Bronchial epithelial cell (primary cell): ENCODE data around the gene CLEC19A. TPM values are rescaled to one million over a fixed set of nuclear protein-coding genes. Genes with fewer than 3 reads are reported as not detected.
"Not testable (repeated sequence)": the region's sequence is repeated elsewhere in the genome, so short reads cannot be mapped to it uniquely, and the experiment has no call there.

ENCODE experiments used
- DNase-seq: peaks from one replicate; pipeline ENCODE4 v3.0.0-alpha.2; 2010; ENCODE audit warnings: low read depth
- FAIRE-seq: peaks from 2 replicates; lab custom pipeline; 2011; peaks lifted over from hg19 to GRCh38; lab: Jason Lieb, UNC
- H3K27me3 ChIP-seq: 2 replicates; pipeline ENCODE4 v1.5.1; 2011; ENCODE audit warnings: low read length; ENCODE audit not compliant: control insufficient read depth, insufficient read depth
- H3K36me3 ChIP-seq: 2 replicates; pipeline ENCODE4 v1.5.1; 2011; ENCODE audit warnings: low read length; ENCODE audit not compliant: control insufficient read depth, insufficient read depth
- H3K4me3 ChIP-seq: 2 replicates; pipeline ENCODE4 v1.5.1; 2011; ENCODE audit warnings: mild to moderate bottlenecking, low read depth, low read length, control low read depth
- total RNA-seq: library from RNA; depleted of rRNA; stranded (reverse); fragments of >200 nt; gene quantifications from 2 replicates; pipeline ENCODE4 v1.2.1, GENCODE V29; 2014
- TF ChIP-seq, protein P1 (sequence below): IDR thresholded peaks from 2 replicates; pipeline ENCODE4 v1.5.1; 2011; ENCODE audit warnings: mild to moderate bottlenecking, moderate library complexity, low read length, control low read depth, inconsistent platforms; ENCODE audit not compliant: insufficient read depth, severe bottlenecking

CLEC19A gene
- total RNA-seq, 1 donor from 2014 or later = not detected

DNA sequence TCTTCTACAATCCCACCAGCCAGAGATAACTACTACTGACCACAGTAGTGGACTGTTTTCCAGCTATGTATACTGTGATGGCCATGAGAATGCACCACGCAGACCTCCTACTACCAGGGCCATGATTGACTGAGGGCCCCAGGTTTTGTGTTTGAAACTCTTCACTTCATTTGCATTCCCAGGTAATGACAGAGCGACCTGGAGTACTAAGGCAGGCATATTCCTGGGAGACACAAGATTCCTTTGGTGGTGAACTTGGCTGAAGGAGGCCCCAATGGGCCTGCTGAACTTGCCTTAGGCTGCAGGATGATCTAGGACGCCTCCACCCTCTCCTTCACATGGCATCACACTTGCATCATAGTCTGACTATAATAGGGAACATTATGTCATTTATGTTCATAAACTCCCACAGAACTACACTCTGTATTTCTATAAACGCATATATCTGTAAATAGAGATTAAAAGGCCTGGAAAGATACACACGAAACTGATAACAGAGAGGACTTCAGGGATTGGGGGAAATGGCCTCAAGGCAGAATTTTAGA is 30.4 kb downstream of the CLEC19A start:
- H3K36me3 ChIP-seq = no peaks in the 10 kb centered on the region
- FAIRE-seq = no peak
- no peak overlapping the region for H3K4me3 ChIP-seq
- TF ChIP-seq, protein P1, sequence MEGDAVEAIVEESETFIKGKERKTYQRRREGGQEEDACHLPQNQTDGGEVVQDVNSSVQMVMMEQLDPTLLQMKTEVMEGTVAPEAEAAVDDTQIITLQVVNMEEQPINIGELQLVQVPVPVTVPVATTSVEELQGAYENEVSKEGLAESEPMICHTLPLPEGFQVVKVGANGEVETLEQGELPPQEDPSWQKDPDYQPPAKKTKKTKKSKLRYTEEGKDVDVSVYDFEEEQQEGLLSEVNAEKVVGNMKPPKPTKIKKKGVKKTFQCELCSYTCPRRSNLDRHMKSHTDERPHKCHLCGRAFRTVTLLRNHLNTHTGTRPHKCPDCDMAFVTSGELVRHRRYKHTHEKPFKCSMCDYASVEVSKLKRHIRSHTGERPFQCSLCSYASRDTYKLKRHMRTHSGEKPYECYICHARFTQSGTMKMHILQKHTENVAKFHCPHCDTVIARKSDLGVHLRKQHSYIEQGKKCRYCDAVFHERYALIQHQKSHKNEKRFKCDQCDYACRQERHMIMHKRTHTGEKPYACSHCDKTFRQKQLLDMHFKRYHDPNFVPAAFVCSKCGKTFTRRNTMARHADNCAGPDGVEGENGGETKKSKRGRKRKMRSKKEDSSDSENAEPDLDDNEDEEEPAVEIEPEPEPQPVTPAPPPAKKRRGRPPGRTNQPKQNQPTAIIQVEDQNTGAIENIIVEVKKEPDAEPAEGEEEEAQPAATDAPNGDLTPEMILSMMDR = no peak
- no peak for DNase-seq
- H3K27me3 ChIP-seq = no peaks in the 10 kb centered on the region

DNA sequence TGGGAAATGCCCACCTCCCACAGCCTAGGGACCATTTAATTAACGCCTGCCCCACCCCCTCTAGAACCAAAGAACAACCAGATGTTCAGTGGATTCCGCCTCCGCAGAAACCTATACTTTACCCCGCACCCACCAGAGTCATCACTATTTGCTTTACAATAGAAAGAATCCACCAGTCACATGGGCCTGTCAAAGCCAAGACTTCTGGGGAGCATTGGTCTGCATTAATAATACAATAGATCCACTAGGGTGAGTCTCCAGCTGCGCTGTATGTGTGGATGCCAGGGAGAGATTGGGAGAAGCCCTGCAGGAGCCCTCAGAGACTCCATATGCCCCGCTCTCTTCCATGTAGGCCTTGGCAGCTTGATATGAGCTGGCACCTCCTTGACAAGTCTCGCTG is 31.3 kb downstream of the CLEC19A start:
- no peak for FAIRE-seq
- Histone ChIP-seq H3K4me3 (no peak overlapping the region), H3K27me3 (no peaks in the 10 kb centered on the region), H3K36me3 (no peaks in the 10 kb centered on the region)
- TF ChIP-seq, protein P1 = no peak
- DNase-seq = no peak

DNA sequence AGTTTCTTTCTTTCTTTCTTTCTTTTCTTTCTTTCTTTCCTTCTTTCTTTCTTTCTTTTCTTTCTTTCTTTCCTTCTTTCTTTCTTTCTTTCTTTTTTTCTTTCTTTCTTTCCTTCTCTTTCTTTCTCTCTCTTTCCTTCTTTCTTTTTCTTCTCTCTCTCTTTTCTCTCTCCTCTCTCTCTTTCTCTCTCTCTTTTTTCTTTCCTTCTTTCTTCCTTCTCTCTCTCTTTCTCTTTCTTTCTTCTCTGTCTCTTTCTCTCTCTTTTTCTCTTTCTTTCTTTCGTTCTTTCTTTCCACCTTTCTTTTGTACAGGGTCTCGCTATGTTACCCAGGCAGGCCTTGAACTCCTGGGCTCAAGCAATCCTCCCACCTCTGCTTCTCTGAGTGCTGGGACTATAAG is 35.7 kb downstream of the CLEC19A start:
- H3K4me3 ChIP-seq, H3K27me3 ChIP-seq, FAIRE-seq, H3K36me3 ChIP-seq, DNase-seq: not testable (repeated sequence)

DNA sequence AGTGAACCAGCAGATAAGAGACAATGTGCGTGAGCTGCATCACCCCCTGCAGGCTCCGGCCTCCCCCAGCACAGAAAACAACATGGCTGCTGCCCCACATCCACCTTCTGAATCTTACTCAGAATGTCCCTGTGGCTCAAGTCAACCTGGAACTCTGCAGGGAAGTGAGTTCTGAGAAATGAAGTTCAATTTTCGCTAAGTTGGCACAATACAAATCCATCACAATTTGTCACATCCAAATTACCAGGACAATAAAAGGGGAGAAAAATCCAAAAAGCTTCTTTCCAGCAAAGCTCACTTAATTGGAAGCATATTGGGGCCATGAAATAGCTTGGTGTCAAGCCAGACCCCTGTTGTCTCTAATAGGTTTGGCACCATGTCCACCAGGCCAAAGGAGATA is 38.1 kb downstream of the CLEC19A start:
- Histone ChIP-seq H3K27me3 (no peaks in the 10 kb centered on the region), H3K4me3 (no peak overlapping the region), H3K36me3 (no peaks in the 10 kb centered on the region)
- FAIRE-seq = no peak
- TF ChIP-seq, protein P1 = no peak
- no peak for DNase-seq

DNA sequence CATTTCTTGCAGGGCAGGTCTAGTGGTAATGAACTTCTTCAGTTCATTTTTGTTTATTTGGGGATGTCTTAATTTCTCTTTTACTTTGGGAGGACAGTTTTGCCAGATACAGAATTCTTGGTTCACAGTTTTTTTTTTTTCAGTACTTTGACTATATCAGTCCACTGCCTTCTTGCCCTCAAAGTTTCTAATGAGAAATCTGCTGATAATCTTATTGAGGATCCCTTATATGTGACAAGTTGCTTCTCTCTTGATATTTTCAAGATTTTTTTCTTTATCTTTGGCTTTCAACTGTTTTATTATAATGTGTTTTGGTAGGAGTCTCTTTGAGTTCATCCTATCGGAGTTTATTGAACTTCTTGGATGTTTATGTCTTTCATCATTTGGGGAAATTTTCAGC is 42.8 kb downstream of the CLEC19A start:
- Histone ChIP-seq H3K36me3 (no peaks in the 10 kb centered on the region), H3K4me3 (no peak overlapping the region), H3K27me3 (no peaks in the 10 kb centered on the region)
- TF ChIP-seq, protein P1 = no peak
- DNase-seq (no peak), FAIRE-seq (no peak)

DNA sequence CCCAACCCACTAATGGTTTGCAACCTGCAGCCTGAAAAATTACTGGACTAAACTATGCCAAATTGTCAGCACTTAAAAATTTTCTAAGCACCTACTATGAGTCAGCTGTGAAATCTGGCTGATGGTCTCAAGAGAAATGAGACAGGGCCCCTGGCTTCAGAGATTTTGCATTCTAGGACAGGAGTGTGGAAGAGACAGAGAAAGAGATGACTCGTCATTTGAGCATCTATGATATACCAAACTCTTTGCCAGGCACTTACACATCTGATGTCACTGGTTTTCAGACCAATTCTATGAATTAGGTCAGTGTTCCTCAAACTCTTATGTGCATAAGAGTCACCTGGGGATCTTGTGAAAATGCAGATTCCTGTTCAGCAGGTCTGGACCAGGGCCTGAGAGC is 44.4 kb downstream of the CLEC19A start:
- Histone ChIP-seq H3K36me3 (no peaks in the 10 kb centered on the region), H3K27me3 (no peaks in the 10 kb centered on the region), H3K4me3 (no peak overlapping the region)
- DNase-seq (peak; percentile 74), FAIRE-seq (no peak)
- TF ChIP-seq, protein P1 = no peak
